COLO668 (cell line): Measurements from ENCODE around the gene GALNT13.
"Not testable (repeated sequence)": the region's sequence is repeated elsewhere in the genome, so short reads cannot be mapped to it uniquely, and the experiment has no call there.

Experiments
- DNase-seq: peaks from one replicate; lab custom pipeline; 2025; ENCODE audit not compliant: unreplicated experiment; lab: John Stamatoyannopoulos, UW

The GALNT13 gene

DNA sequence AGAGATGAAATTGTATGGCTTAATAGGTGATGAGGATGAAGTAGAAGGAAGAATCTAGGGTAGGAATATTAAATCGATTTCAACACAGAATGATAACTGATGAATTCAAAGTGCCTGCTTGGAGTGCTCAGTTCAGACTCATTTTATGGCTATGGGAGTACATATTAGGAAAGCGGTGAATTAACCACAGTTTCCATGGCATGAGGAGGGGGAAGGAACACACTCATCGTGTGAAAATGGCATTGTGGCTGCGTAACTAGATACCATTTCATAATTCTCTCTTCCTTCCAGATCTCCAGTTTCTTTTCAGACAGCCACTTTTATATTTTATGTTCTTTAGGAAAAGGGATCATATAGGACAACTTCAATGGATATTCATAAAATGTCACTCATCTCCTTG, 594.5 kb downstream of the GALNT13 start:
- DNase-seq, result no peak

DNA sequence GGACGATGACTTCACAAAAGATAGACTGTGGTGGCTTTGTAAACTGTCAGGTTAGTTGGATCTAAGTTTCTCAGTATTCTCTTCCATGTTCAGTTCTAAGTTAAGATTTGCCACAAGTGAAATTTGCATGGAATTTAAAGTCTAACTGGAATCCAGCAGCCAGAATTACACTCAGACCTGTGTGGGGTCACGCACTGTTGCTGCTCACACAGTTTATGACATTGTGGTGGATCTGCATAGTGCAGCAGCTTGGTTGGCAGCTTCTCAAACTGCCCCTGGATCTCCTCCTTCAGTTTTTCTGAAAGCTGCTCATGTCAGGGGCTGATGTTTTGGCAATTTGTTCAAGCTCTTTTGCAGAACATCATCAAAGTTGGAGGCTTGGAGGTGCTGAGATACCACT, 598.7 kb downstream of the GALNT13 start:
- DNase-seq, result no peak

DNA sequence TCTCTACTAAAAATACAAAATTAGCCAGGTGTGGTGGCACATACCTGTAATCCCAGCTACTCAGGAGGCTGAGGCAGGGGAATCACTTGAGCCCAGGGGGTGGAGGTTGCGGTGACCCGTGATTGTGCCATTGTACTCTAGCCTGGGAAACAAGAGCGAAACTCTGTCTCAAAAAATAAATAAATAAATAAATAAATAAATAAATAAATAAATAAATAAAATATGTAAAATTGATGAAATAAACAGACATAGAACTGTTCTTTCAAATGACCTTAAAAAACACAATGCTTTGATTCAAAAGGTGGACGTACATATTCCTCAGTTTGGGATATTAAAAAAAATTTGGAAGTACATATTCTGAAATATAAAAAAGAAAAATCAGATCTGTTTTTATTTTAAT, 599.8 kb downstream of the GALNT13 start:
- not testable (repeated sequence) for DNase-seq

DNA sequence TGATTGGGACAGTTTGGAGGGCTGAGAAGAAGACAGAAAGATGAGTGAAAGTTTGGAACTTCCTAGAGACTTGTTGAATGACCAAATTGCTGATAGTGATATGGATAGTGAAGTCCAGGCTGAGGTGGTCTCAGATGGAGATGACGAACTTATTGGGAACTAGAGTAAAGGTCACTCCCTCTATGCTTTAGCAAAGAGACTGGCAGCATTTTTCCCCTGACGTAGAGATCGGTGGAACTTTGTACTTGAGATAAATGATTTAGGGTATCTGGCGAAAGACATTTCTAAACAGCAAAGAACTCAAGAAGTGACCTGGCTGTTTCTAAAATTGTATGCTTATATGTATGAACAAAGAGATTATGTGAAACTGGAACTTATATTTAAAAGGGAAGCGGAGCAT, 605.6 kb downstream of the GALNT13 start:
- no peak for DNase-seq

DNA sequence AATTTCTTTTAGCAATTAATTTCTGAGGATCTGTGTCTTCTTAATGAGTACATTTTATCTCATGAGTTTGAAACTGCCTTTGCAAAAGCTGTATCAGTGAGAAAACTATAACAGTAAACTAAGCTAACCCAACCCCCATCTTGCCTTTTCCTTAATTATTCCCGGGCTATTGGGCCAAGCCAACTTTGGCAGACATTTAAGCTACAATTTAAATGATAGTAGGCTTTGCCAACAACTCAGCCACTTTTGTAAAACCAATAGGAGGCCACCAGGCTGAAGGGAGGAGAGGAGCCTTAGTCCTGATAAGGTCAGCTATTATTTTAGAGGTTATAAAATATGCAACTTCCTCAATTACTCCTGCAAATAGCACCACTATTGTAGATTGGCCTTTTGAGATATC, 608.8 kb downstream of the GALNT13 start:
- DNase-seq, result no peak

DNA sequence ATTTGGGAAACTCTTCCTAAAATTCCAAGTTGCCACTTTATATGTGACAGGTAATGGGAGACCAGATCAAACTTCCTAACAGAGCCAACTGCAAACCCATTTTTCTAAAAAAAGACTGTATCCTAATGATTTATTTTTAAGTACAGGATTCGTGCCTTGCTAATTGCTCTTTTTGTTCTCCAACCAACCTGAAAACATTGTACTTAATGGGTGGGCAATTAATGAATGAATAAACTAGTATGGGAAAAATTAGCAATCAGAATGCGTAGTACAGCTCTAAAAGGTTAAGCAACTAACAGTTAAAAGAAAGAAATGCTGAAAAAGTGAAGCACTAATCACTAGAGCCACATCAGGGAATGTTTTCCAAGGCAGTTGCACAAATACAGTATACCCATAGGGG, 609.6 kb downstream of the GALNT13 start:
- DNase-seq, result no peak

DNA sequence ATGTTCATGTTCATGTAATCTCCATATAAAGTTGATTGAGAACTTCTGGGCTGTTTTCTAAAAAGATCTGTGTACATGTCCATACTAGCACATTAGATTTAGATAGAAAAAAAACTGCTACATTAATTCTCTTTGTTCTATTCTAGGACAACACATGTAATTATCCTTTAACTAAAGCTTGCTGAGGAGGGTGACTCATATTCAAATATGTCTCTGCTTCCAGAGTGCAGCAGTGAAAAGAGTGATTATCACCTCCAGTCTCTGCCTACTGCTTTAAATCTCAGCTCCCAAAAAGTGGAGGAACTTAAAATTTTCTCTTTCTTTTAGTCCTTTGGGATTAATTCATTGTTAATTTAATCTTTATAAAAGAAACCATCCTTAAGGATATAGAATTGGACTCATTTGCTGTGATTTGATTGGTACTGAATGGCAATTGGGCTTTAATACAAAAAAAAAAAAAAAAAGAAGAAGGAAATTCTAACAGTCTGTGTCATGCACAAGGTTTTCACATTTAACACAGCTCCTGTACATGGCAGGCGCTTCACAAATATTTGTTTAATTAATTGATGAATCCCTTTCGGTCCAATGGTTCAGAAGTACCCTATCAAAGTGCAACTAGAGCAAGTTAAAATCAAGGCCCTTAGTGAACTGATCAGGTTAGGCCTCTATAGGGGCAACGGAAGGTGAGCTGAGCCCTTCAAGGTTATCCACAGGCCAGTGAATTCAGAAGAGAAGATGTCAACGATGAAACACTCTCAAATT, 612.8 kb downstream of the GALNT13 start:
- no peak for DNase-seq

DNA sequence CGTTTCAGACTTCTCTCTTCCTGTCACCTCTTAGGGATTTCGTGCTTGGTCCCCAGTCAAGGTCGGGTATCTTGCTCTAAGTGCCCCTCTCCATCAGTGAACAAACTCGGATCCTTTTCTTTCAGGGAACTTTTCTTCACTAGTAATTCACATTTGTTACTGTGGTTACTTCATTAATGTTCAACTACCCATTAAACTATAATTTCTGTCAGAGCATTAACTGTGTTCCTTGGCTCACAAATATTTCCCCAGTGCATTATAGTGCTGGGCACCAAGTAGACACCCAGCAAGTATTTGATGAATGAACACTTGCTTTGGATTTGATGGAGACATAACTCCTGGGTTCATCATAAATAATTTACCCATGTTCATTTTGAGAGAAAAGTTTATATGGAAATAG, 617.1 kb downstream of the GALNT13 start:
- no peak for DNase-seq

DNA sequence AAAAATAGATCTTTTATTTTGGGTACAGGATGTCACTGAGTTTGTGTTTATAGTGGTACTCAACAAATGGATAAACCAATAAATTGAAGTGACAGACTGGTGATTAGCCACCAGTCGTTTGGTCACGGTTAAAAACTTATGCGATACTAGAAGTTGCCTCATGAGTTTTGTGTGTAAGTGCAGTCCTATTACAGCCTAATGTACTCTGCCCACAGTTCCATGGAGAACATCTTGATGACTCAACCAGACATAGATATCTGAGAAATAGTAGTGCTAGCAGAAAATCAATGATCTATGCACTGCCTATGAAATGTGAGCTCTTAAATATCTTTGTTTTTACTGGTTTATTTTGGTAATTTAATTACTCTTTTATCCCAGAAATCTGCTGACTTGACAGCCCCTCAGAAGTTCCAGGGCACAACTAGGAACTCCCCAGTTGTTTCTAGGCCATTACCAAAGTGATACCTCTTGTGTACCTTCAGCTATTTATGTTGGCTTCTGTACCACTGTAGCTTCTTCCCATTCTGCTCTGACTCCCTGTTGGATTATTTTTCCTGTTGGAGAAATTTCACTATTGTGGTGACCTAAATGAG, 617.6 kb downstream of the GALNT13 start:
- DNase-seq, result no peak

DNA sequence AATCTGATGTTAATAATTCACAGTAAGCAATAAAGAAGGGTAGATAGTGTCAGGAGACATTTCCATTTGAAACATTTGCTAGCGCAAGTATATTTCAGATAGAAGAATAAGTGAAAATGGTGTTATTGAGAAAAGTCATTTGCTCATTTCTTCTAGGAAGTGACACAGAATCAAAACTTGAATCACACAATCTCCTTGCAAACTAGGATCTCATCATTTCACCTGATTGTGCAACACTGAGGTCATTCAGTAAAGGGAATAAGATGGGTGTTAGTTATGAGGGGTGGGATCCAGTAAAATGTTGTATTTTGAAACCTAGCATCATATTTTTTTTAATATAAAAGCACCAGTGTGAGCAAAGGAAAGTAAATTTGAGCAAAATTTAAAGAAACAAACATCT, 618.8 kb downstream of the GALNT13 start:
- DNase-seq, result no peak

DNA sequence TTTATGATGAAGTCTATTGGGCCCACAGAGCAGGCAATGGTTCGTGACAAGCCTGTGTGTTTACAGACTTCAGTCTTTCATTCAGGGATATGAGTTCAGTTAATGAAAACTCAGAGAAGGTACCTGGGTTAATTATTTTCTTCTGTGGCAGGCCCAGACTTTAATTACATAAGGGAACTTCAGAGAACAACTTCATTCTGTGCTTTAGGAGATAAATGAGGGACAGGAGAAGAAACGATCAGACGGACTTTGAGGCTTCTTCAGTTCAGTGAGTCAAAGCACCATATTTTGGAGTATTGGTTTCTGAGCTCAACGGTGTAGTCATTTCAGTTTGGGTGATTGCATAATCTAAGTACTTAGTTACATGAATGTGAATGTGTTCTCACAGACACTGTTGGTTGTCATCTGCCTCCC, 623.7 kb downstream of the GALNT13 start:
- no peak for DNase-seq

DNA sequence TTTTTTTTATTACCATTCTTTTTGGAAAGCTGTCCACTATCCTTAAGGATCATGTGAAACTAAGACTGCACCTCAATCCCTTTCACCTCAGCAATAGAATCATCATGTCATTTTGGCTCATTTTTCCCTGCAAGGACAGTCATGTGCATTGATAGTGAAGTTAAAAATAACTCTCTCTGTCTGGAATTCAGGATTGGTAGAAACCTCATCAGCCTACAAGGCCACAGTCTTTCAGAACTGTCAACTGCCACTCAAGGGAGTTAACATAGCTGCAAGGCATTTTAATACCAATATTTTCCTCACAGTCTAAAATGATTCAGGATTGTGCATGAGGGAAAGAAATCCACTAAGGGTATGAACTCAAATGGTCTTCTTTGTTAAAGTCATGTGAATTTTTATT, 625.3 kb downstream of the GALNT13 start:
- DNase-seq, result no peak
